EH (cell line): ENCODE measurements around the gene SIGLEC10.

Experiments used
- DNase-seq: peaks from one replicate; pipeline ENCODE4 v3.0.0-alpha.2; 2015; ENCODE audit warnings: low read depth

SIGLEC10 gene

DNA sequence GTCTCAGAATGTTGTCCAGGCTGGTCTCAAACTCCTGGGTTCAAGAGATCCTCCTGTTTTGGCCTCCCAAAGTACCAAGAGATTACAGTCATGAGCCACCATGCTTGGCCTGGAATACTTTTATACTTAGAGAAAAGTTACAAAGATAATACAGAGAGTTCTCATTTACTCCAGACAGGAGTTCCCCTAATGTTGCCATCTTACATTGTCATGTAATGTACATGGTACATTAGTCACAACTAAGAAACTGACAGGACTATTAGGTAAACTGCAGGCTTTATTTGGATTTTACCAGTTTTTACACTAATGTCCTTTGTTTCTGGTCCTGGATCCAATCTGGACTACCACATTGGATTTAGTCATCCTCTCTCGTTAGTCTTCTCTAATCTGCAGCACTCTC lies 24.7 kb downstream of the SIGLEC10 start:
- no peak for DNase-seq

DNA sequence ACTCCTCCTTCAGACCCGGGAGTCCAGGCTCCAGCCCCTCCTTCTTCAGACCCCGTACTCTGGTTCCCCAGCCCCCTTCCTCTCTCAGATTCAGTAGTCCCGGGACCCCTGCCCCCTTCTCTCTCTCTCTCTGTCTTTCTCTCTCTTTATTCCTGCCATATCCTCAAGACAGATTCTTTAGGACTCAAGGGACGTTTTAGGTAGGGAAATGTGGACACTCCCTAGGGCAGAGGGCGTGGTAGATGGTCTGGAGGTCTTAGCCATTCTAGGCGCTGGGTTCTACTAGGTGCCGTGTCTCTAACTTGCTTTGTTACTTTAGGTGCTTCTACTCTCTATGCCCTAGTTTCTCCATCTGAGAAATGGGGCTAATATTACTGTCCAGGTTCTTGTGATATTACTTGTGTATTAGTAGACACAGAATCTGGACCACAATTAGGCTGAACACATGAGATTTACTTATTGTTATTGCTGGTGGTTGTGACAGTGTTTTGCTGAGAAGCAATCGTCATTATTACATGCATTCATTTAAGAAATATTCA lies 26.3 kb downstream of the SIGLEC10 start:
- no peak for DNase-seq

DNA sequence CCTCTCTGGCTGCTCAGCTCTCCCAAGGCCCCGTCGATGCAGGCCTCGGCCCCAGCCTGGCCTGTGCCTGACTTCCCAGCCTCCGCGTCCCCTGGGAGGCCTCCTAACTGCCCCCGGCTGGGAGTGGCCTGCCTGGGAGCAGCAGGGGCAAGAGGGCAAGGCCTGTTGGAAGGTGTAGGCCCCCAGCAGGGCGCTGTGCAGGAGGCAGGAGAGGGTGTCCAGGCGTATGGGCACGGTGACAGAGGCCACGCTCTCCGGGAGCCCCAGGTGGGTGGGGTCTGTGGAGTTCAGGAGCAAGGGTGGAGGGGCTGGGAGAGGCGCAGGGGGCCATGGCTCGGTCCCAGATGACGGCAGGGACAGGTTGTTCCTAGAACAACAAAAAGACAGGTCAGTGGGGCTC lies 28.3 kb downstream of the SIGLEC10 start:
- no peak for DNase-seq

DNA sequence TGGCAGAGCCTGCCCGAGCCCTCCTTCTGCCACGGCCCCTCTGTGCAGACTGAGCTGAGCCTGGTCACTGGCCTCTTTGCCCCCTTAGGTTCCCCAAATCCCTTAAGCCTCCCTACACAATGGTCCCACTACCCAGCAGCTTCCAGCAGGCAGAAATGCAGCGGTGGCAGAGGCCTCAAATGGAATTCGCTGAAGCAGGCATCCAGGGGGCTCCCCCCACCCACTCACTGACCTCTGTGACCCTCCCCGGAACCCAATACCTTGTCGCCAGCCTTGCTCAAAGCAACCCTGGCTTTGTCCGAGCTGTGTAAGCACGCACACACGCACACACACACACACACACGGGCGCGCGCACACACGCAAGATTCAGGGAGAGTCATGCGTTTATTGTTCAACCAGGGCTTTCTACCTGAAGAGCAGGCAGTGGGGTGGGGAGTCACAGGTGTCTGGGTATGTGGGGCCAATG lies 29.5 kb downstream of the SIGLEC10 start, which contains the start of gene LIM2:
Gene LIM2, minus strand, starts transcription at position 51 of the 466 bp plus-strand sequence. CDS start 531 bp downstream, outside the sequence.
- no peak for DNase-seq

DNA sequence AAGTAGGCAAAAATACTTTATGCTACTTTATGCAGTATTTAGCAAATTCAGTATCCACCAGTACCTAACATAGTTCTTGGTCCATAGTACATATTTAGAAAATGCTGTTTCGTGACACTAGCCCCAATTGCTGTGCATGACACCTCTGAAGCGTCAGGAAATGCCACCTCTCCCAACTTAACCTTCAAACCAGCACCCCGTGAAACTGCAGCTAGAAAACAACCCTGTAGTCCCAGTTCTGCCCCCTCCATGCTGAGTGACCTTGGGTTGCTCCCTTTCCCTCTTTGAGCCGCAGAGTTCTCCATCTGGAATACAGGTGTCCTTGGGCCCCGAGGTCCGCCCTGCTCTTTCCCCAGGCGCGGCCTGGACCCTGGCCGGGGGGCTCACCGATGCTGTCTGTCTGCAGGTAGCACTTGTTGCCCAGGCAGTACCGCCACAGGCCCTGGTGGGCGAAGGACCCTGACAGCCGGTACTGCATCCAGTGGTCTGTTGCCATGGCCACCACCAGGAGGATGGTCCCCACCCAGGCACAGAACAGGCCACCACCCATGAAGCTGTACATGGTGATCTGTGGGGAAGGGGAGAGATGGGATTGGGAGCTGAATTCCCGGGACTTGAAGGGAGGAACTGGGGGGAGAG lies 30.4 kb downstream of the SIGLEC10 start:
- DNase-seq = no peak

DNA sequence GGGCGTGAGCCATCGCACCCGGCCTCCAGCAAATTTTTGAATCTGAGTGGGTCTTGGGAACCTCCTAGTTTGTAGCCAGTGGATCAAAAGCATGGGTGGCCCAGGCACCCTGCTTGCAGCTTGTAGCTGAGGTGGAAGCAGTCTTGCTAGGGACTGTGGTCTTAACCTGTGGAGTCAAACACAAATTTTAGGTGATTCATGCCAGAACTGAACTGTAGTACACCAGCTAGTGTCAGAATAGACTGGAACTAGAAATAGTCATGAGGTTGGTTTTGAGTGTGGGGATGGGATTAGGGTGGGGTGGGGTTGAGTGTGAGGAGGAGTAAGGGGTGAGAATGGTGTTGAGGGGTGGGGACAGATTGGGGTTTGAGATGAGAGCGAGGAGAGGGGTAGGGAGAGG lies 35.4 kb downstream of the SIGLEC10 start:
- DNase-seq = no peak

DNA sequence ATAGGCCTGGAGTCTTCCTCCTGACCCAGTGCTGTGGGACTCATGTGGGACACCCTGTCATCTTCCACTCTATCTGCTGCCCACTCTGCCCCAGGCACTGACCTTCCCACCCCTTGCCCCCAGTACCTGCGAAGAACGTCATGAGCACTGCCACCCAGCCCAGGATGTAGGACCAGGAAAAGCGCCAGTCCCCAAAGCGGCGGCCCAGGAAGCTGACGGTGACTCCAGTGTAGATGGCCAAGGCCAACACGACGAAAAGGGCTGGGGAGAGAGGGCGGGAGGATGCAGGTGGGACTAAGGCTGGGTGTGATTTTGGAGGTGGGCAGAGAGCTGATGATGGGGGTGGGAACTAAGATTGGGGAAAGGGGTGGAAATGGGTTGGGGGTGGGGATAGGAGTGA lies 37.1 kb downstream of the SIGLEC10 start:
- no peak for DNase-seq

DNA sequence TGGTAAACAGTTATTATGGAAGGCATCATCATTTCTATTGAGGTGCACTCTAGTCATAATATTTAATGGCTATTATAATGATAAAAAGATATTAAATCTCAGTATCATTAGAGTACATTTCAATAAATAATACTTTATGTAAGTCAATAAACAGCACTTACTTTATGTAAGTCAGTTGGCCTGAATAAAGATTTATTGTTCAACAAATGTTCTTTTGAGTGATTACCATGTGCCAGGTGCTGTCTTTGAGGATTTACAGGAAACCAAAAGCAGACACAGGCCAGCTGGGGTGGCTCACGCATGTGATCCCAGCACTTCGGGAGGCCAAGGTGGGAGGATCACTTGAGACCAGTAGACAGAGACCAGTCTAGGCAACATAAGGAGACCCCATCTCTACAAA lies 40.0 kb downstream of the SIGLEC10 start:
- no peak for DNase-seq

DNA sequence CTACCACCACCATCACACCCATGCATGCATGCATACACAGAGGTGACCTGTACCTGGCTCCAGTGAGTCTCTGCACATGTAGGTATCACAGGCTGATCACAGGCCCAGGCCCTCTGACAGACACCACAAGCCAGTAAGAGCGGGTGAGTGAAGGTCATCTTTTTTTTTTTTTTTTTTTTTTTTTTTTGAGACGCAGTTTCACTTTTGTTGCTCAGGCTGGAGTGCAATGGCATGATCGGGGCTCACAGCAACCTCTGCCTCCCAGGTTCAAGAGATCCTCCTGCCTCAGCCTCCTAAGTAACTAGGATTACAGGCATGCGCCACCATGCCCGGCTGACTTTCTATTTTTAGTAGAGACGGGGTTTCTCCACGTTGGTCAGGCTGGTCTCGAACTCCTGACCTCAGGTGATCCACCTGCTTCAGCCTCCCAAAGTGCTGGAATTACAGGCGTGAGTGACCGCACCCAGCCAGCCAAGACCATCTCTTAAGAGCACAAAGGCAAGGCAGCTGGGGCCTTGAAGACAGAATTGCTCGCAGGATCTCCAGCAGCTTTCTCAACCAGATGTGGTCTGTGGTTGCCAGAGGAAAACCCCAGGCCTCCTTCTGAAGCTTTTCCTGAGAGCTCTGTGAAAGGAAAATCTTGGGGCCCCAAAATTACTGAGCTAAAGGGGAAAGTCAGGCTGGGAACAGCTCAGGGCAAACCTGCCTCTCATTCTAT lies 41.8 kb downstream of the SIGLEC10 start:
- no peak for DNase-seq

DNA sequence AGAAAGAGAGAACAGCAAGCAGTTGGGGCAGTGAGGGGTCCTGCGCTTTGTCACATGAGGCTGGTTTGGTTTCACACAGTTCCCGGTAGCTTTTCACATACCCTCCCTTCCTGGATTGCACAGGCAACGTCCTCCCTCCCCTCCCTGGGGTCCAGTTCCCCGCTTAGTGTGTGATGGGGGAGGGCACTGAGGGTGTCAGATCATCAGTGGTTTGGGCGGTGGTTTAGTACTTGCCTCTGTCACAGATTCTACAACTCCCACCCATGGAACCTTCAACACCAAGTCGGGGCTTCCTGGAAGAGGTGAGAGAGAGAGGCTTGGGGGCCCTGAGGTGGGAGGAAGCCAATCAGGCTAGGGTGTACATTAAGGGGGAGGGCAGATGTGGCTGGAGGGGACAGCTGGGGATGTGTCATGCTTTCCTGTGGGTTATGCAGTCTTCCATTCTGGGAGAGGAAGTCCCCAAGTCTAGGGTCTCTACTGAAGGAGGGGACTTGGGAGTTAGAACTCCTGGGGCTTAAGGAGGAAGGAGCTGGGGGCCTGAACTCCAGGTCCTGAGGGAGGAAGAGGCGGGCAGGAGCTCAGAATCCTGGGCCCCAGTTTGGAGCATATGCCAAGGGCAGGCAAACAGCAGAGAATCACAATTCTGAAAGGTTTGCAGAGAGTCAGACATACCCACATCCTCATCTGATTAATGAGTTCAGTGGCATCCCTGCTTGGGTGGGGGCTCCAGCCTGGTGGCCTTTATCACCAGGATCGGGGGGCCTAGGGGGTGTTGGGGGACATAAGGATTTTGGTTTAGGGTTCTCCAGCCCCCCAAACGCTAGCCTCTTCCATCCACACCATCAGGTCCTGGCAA lies 44.6 kb downstream of the SIGLEC10 start, which contains the start of gene NKG7:
Gene NKG7, minus strand, starts transcription at position 6 of the 856 bp plus-strand sequence. CDS start 119 bp downstream, outside the sequence.
- no peak for DNase-seq

DNA sequence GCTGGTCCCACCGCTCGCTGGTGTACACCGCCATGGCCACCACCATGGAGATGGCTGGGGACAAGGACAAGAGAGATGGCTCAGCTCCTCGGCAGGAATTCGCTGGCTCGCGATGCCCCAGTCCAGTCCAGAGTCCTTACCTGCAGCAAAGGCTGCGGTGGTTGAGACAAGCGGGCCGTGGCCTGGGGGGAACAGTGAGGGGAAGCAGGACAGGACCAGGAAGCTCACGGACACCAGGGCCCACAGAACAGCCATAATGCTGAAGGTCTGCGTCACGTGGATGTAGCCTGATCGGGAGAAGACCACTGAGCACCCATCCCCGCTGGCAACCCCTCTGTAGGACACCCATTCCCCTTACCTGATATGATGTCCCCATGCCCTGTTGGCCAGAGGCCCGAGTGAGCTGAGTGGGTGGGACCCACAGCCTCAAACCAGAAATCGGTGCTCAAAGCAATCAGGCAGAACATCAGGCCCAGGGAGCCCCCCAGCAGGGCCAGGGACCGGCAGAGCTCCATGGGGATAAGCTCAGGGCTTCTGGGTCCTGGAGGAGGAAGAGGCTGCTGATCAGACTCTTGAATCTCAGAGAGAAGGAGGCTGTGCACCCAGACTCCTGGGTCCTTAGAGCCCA lies 45.3 kb downstream of the SIGLEC10 start:
- no peak for DNase-seq

DNA sequence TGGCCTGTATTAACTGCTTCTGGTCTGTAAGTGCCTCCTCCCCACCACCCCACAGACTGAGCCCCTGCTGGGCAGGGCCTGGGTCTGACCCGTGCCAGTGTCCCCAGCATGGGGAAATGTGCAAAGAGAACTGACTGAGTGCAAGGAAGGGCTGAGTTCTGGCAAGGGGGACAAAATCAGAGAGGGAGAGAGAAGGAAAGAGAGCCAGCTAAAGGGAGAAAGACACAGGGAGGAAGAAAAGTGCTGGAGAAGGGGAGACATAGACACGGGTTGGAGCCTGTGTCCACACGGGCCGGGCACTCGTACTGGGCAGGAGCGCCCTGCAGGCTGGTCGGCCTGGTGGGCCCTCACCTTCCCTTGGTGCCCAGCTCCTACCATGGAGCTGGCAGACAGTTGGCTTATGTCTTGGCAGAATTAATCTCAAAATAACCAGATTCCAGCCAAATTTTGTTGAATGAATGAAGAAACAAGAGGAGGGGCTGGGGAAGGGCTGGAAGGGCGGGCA lies 46.2 kb downstream of the SIGLEC10 start:
- DNase-seq = no peak

DNA sequence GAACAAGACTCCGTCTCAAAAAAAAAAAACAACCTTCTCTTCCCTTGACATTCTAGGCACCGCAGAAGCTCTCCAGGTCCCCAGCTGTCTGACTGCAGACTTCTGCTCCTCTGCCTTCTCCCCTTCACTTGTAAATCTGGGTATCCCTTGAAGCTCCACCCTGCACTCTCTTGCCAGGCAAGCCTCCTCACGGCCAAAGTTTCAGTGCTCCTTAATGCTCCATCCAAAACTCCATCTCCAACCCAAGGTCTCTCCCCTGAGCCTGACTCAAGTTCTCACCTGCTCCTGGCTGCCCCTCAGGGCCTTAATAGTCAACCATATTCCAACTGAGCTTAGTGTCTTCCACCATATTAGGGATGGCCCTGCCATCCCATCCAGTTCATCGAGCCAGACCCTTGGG lies 47.2 kb downstream of the SIGLEC10 start:
- no peak for DNase-seq

DNA sequence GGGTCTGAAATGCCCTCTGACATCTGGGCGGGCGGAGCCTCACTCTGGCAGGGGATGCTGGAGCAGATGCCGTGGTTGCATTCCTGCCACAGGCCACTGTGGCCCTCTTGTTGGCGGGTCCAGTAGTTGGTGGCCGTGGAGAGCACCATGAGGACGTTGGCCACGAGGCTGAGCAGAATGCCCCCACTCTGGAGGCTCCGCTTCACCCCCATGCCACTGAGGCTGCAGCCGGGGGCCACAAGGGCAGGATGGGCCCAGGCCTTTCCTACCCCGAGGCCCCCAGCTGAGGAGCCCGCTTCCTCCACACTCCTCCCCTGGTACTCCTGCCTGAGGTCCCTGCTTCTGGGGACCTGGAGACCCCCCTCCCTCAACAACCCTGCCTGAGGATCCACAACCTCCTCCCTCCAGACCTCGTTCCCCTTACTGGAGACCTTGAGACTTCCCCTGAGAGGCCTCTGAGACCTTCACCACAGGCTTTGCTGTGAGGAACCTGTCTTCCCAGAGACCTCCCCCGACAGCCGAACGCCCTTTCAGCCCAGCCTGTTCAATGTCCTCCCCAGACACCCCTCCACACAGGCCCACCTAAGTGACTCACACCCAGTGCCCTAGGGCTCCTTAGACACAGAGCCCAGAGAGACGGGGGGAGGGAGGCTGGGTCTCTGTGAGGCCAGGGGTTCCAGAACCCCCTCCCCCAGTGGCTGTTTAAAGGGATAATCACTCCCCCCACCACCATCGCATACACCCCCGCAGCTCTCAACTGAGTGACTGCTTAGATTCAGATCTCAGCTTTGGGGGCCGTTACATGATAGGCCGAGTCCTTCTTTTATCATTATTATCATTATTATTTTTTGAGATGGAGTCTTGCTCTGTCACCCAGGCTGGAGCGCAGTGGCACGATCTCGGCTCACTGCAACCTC lies 48.8 kb downstream of the SIGLEC10 start, which contains the start of gene CLDND2:
Gene CLDND2, minus strand, starts transcription at position 638 of the 917 bp plus-strand sequence. Its CDS starts 426 bp downstream, at position 212.
- DNase-seq = no peak

DNA sequence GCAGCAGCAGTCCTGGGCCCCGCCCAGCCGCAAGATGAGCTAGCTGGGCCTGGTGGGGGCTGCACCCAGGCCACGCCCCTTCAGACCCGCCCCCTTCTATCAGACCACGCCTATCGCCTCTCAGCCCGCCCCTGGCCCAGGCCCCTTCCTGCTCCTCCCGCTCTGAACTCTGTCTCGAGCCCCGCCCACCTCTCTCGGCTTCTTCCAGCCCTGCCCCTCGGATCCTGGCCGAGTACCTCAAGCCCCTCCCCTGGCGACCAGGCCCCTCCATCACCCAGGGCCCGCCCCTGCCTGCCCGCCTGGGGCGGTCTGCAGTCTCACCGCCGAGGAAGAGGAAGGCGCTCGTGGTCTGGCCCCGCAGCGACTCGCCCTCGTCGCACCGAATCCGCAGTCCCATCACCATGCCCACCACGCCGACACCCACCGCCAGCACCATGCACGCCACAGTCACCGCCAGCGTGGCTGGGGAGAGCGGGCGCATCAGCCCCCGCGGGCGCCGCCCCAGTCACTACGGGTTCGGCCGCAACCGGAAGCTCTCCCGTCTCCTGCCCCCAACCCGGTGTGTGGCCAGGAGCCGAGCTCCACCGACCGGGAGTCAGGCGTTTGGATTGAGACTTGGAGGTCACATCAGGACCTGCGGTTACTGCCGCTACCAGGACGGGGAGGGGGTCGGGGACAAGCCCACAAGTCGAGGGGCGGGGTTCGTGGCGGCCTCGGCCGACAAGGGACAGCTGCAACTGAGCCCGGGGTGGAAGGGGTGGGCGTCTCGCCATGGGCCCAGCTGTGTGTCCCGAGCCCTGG lies 49.7 kb downstream of the SIGLEC10 start:
- peak; percentile 99 for DNase-seq

DNA sequence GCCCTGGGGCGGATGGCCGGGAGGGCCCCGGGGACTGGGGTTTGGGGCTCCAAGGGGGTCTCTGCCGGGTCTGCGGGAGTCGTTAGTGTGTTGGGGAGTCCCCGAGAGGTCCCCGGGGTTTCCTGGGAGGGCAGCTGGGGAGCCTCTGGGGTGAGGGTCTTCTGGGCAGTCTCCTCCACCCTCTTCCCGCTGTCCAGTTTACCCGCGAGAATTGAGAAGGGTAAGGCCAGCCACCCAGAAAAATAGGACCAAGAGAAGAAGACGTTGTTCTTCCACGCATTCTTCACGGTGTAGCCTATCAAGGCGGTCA lies 50.2 kb downstream of the SIGLEC10 start:
- DNase-seq = no peak

DNA sequence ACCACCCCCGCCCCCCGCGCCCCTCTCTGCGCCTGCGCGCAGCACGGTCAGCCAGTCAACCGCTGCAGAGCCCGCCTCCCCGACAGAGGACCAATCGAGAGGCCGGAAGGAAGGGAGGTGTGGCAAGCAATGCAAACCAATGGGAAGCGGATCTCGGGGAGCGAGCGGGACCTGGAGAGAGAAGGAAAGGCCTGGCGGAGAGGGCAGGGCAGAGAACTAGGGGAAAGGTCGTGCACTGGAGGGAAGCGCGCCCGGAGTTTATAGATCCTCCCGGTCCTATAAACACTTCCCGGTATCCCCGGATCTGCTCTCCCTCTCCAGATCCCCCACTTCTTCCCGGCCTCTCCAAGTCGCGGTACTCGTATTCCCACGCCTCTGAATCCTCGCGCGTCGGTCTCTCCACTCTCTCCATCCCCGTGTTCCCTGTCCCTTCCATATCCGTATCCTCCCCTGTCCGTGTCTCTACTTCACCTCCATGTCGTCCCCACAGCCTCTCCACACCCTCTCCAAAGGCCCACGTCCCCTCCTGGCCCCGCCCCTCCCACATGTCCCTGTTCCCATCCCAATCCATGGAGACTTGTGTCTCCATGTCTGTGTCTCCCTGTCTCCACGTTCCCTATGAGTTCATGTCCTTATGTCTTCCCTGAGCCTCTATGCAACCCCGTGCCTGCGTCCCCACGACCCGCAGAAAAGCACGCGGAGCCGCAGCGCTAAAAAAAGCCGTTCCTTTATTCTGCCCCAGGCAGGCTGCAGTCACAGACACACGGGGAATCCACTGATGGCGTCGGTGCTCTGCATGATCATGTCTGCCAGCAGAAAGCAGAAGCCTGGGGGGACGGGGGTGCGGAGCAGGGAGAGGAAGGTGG lies 50.8 kb downstream of the SIGLEC10 start:
- peak; percentile 99 for DNase-seq

DNA sequence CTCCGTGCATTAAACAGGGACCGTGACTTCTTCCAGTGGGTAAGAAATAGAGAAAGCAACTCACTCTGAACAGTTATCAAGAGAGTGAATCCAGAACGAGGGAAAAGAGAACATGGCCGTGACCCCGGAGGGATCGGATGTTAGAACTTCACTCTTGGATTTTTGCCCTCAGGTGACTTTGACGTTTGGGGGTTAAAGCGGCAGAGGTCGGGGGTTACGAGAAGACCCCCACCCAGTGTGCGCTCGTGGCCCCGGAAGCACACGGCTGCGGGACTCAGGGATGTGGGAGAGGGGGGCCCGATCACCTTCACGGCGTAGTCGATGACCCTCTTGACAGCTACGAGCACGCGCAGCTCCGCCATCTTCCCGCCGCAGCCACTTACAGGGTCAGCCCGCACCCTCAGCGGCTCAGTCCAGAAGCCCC lies 51.5 kb downstream of the SIGLEC10 start, which contains the start of gene ETFB:
Gene ETFB, minus strand, starts transcription at position 424 of the 424 bp plus-strand sequence. Its CDS starts 62 bp downstream, at position 362.
- DNase-seq = no peak
